Neuronal stem cell (in vitro differentiated cells): ENCODE results near the gene AFM.

ENCODE experiments used
- DNase-seq: peaks from one replicate; pipeline ENCODE4 v3.0.0-alpha.2; 2013; ENCODE audit warnings: low spot score
- H2AFZ ChIP-seq: one replicate; pipeline ENCODE4 v1.6.1; 2013; ENCODE audit warnings: mild to moderate bottlenecking, low read length, inconsistent platforms
- H2AK5ac ChIP-seq: 2 replicates; pipeline ENCODE4 v1.6.1; 2013; ENCODE audit warnings: low read depth, mild to moderate bottlenecking, inconsistent platforms, low read length, moderate library complexity, mixed read lengths
- H2BK120ac ChIP-seq: 2 replicates; pipeline ENCODE4 v1.6.1; 2013; ENCODE audit warnings: low read depth, mild to moderate bottlenecking, inconsistent platforms, low read length, moderate library complexity, mixed read lengths
- H2BK12ac ChIP-seq: one replicate; pipeline ENCODE4 v1.6.1; 2013; ENCODE audit warnings: low read length, inconsistent platforms
- H2BK15ac ChIP-seq: 2 replicates; pipeline ENCODE4 v1.6.1; 2013; ENCODE audit warnings: mild to moderate bottlenecking, low read length, inconsistent platforms, mixed read lengths
- H2BK5ac ChIP-seq: one replicate; pipeline ENCODE4 v1.6.1; 2013; ENCODE audit warnings: inconsistent platforms, mild to moderate bottlenecking, low read length, moderate library complexity
- H3K14ac ChIP-seq: one replicate; pipeline ENCODE4 v1.6.1; 2013; ENCODE audit warnings: low read length, inconsistent platforms
- H3K18ac ChIP-seq: 2 replicates; pipeline ENCODE4 v1.6.1; 2013; ENCODE audit warnings: low read length, inconsistent platforms
- H3K23ac ChIP-seq: 2 replicates; pipeline ENCODE4 v1.6.1; 2013; ENCODE audit warnings: low read depth, mild to moderate bottlenecking, mixed read lengths, low read length, inconsistent platforms; ENCODE audit not compliant: poor library complexity
- H3K27ac ChIP-seq: replicated peaks from 3 replicates; pipeline ENCODE4 v1.5.1; 2013; ENCODE audit warnings: low read length, inconsistent platforms
- H3K27me3 ChIP-seq, 3 experiments: 2 replicates each; pipeline ENCODE4 v1.6.1; 2013; ENCODE audit warnings: low read length in 3 of 3, mild to moderate bottlenecking in 2 of 3, inconsistent platforms in 1 of 3, low read depth in 1 of 3, mixed read lengths in 1 of 3, moderate library complexity in 1 of 3; ENCODE audit not compliant: control insufficient read depth in 3 of 3, insufficient read depth in 3 of 3
- H3K36me3 ChIP-seq, 2 donors: replicated peaks in 1 of 2; 2 replicates each; pipeline ENCODE4 v1.6.1; 2013; ENCODE audit warnings: low read length in 2 of 2; ENCODE audit not compliant: control insufficient read depth in 2 of 2, insufficient read depth in 2 of 2
- H3K4ac ChIP-seq: 2 replicates; pipeline ENCODE4 v1.6.1; 2013; ENCODE audit warnings: inconsistent platforms, mild to moderate bottlenecking, low read length, moderate library complexity
- H3K4me1 ChIP-seq, 2 donors: 1 replicate in 1 of 2; 2 replicates in 1 of 2; pipeline ENCODE4 v1.6.1; 2013; ENCODE audit warnings: low read length in 2 of 2, low read depth in 1 of 2; ENCODE audit not compliant: control insufficient read depth in 2 of 2, insufficient read depth in 1 of 2
- H3K4me2 ChIP-seq: one replicate; pipeline ENCODE4 v1.6.1; 2013; ENCODE audit warnings: mild to moderate bottlenecking, low read length, inconsistent platforms; ENCODE audit not compliant: insufficient read depth, poor library complexity, severe bottlenecking
- H3K4me3 ChIP-seq, 2 donors: 2 replicates each; pipeline ENCODE4 v1.5.1; 2013; ENCODE audit warnings: low read length in 2 of 2, mild to moderate bottlenecking in 2 of 2, inconsistent platforms in 1 of 2, moderate library complexity in 1 of 2
- H3K79me1 ChIP-seq: one replicate; pipeline ENCODE4 v1.6.1; 2013; ENCODE audit warnings: low read depth, mild to moderate bottlenecking, inconsistent platforms, low read length, moderate library complexity
- H3K9ac ChIP-seq: one replicate; pipeline ENCODE4 v1.6.1; 2013; ENCODE audit warnings: mild to moderate bottlenecking, low read depth, low read length, inconsistent platforms; ENCODE audit not compliant: poor library complexity
- H3K9me3 ChIP-seq, 2 donors: replicated peaks in 1 of 2; 2 replicates each; pipeline versions ENCODE3 to v1.6.1; 2013; ENCODE audit warnings: low read length in 2 of 2, mild to moderate bottlenecking in 2 of 2, inconsistent platforms in 1 of 2, low read depth in 1 of 2, mixed read lengths in 1 of 2, moderate library complexity in 1 of 2; ENCODE audit not compliant: control insufficient read depth in 2 of 2, insufficient read depth in 1 of 2
- H4K8ac ChIP-seq: one replicate; pipeline ENCODE4 v1.6.1; 2013; ENCODE audit warnings: low read depth, mild to moderate bottlenecking, inconsistent platforms, low read length, moderate library complexity
- H4K91ac ChIP-seq: one replicate; pipeline ENCODE4 v1.6.1; 2013; ENCODE audit warnings: low read length, low read depth, mild to moderate bottlenecking, inconsistent platforms; ENCODE audit not compliant: poor library complexity
- WGBS, 2 donors: extraction: QIAGEN DNeasy Blood & Tissue Kit; methylation state at CpG; one replicate each; pipeline ENCODE4 v1.1.7; 2013; ENCODE audit warnings: missing lambda C conversion rate in 2 of 2, mixed read lengths in 1 of 2; ENCODE audit not compliant: insufficient read length in 2 of 2, insufficient replicate concordance in 1 of 2; ENCODE audit errors: extremely low coverage in 2 of 2; 5-methylcytosine and 5-hydroxymethylcytosine counted together

Gene AFM

DNA sequence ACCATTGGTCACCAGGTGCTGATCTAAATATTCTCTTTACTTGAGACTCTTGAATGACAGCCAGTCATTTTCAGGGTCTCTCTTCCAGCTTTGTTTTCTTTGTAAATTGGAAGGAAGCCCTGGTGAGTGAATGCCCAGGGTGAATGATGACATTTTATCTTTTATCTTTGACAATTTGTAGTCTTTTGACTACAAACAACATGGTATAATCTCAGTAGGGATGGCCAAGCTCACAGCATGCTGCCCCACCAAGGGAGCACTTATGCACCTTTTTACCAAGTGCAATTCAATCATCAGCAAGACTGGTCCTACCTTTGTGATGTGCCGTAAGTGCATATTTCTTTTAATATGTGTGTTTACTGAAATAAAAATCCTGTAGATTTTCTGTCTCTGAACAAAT, 5.7 kb downstream of the AFM start:
- no peak for DNase-seq
- Histone ChIP-seq H3K4me2 (no peak overlapping the region), H3K79me1 (no peaks in the 10 kb centered on the region), H2BK5ac (no peak overlapping the region), H3K27me3 (no peaks in the 10 kb centered on the region), H3K4me1 (no peaks in the 10 kb centered on the region), H3K27ac (no peak overlapping the region), H3K9me3 (no peaks in the 10 kb centered on the region), H3K23ac (no peak overlapping the region), H2BK15ac (no peak overlapping the region), H2BK12ac (no peak overlapping the region), H3K9ac (no peak overlapping the region), H2AFZ (no peak overlapping the region), H4K8ac (no peak overlapping the region), H2AK5ac (no peak overlapping the region), H3K14ac (no peak overlapping the region), H3K4me3 (no peak overlapping the region), H2BK120ac (no peak overlapping the region), H3K4ac (no peak overlapping the region), H3K18ac (no peak overlapping the region), H3K36me3 (no peaks in the 10 kb centered on the region), H4K91ac (no peak overlapping the region)
- no CpG with 5 or more reads among the region's 1 CpG for WGBS, 2 donors

DNA sequence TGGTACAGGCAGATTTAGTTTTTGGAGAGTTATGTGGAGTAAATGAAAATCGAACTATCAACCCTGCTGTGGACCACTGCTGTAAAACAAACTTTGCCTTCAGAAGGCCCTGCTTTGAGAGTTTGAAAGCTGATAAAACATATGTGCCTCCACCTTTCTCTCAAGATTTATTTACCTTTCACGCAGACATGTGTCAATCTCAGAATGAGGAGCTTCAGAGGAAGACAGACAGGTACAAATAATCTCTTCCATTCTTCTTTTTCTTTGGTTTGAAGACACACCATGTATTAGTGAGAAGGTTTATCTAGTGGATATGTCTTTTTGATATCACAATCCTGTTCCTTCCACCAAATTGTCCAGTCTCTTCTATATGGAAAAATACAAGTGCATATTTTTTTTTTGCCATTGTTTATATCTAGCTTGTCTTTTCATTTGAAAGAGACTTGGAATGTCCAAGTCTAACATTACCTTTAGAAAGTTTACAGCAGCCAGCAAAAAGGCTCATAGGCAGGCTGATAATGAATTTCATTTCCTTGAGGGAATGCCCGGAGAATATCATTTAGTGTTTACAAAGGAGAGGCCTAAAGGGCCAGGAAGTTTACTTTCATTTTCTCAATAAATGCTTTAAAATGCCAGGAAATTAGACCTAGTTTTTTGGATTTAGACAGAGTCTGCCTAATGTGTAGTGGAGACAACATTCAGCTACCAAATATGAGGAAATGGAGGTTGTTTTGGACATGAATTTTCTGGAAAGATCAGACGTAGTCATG, 18.6 kb downstream of the AFM start:
- no peak for DNase-seq
- H3K9ac ChIP-seq = no peak overlapping the region
- no peak overlapping the region for H2BK5ac ChIP-seq
- no peaks in the 10 kb centered on the region for H3K27me3 ChIP-seq
- no peak overlapping the region for H3K27ac ChIP-seq
- H3K9me3 ChIP-seq = no peaks in the 10 kb centered on the region
- no peaks in the 10 kb centered on the region for H3K36me3 ChIP-seq
- WGBS, 2 donors = no CpG with 5 or more reads among the region's 4 CpGs
- no peak overlapping the region for H3K14ac ChIP-seq
- no peak overlapping the region for H2AK5ac ChIP-seq
- no peak overlapping the region for H3K4me2 ChIP-seq
- H2BK120ac ChIP-seq = no peak overlapping the region
- no peak overlapping the region for H3K18ac ChIP-seq
- H3K4me3 ChIP-seq = no peak overlapping the region
- no peak overlapping the region for H4K91ac ChIP-seq
- no peaks in the 10 kb centered on the region for H3K79me1 ChIP-seq
- no peak overlapping the region for H2BK12ac ChIP-seq
- no peak overlapping the region for H3K4ac ChIP-seq
- H3K4me1 ChIP-seq = peaks cover 0 to 3% of the 10 kb centered on the region in 2 donors
- no peak overlapping the region for H2BK15ac ChIP-seq
- H4K8ac ChIP-seq = no peak overlapping the region
- no peak overlapping the region for H2AFZ ChIP-seq
- H3K23ac ChIP-seq = no peak overlapping the region

DNA sequence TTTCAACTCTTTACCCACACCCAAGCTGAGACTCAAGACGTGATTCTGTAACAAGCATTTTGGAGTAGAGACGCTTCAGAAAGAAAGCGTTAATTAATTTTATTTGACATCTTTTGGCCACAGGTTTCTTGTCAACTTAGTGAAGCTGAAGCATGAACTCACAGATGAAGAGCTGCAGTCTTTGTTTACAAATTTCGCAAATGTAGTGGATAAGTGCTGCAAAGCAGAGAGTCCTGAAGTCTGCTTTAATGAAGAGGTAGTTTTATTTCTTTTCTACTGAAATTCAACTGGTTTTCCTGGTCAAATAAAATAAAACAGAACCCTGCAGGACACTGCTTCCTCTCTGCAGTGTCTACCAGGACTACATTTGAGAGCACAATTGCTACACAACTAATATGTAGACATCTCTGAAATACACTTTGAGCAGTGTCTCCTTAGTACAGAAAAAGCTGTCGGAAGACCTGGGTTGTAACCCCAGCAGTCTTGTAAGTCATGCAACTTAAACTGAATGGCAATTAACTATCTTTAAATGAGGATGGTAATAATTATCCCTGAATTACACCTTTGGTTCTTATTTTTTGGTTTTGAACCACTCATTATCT, 20.2 kb downstream of the AFM start:
- no peak overlapping the region for H2BK5ac ChIP-seq
- no peak overlapping the region for H2AFZ ChIP-seq
- no peaks in the 10 kb centered on the region for H3K79me1 ChIP-seq
- no peak overlapping the region for H3K14ac ChIP-seq
- H3K4ac ChIP-seq = no peak overlapping the region
- H3K23ac ChIP-seq = no peak overlapping the region
- no peak overlapping the region for H3K4me2 ChIP-seq
- no peaks in the 10 kb centered on the region for H3K9me3 ChIP-seq
- no peak overlapping the region for H2BK12ac ChIP-seq
- H3K4me1 ChIP-seq = peaks cover 0 to 3% of the 10 kb centered on the region in 2 donors
- no peak overlapping the region for H3K4me3 ChIP-seq
- DNase-seq = no peak
- H3K9ac ChIP-seq = no peak overlapping the region
- no peak overlapping the region for H4K8ac ChIP-seq
- no peak overlapping the region for H2BK120ac ChIP-seq
- H2AK5ac ChIP-seq = no peak overlapping the region
- no peak overlapping the region for H2BK15ac ChIP-seq
- H3K18ac ChIP-seq = no peak overlapping the region
- H3K27ac ChIP-seq = no peak overlapping the region
- no CpG with 5 or more reads among the region's 5 CpGs for WGBS, 2 donors
- H4K91ac ChIP-seq = no peak overlapping the region
- H3K27me3 ChIP-seq = no peaks in the 10 kb centered on the region
- H3K36me3 ChIP-seq = no peaks in the 10 kb centered on the region

DNA sequence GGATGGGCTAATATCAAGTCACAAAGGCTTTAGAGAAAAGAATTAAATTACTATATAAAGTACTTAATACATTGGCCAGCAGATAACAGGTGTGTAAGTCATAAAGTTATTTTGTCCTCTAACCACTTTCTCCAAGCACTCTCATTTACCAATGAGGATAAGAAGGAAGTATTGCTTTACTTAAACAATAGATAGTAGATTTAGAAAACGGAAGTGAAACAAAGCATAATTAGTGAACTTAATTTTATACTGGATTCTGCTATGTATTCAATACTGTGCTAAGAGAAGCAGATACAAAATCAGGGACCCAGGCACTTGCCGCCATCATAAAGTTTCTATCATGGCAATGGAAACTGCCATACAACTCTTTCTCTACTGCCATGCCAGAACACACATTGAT, 24.0 kb downstream of the AFM start:
- H3K4me3 ChIP-seq = no peak overlapping the region
- no peak for DNase-seq
- no peak overlapping the region for H4K91ac ChIP-seq
- WGBS, 2 donors = no CpG with 5 or more reads among the region's 2 CpGs
- H3K23ac ChIP-seq = no peak overlapping the region
- no peaks in the 10 kb centered on the region for H3K9me3 ChIP-seq
- no peak overlapping the region for H2AK5ac ChIP-seq
- H3K36me3 ChIP-seq = no peaks in the 10 kb centered on the region
- H4K8ac ChIP-seq = no peak overlapping the region
- no peak overlapping the region for H2BK5ac ChIP-seq
- H3K14ac ChIP-seq = no peak overlapping the region
- H2AFZ ChIP-seq = no peak overlapping the region
- H3K9ac ChIP-seq = no peak overlapping the region
- no peaks in the 10 kb centered on the region for H3K79me1 ChIP-seq
- H3K18ac ChIP-seq = no peak overlapping the region
- no peak overlapping the region for H3K27ac ChIP-seq
- H3K4me1 ChIP-seq = peaks cover 0 to 3% of the 10 kb centered on the region in 2 donors
- H3K27me3 ChIP-seq = no peaks in the 10 kb centered on the region
- H2BK12ac ChIP-seq = no peak overlapping the region
- H2BK120ac ChIP-seq = no peak overlapping the region
- no peak overlapping the region for H3K4me2 ChIP-seq
- no peak overlapping the region for H2BK15ac ChIP-seq
- no peak overlapping the region for H3K4ac ChIP-seq
